Body of pancreas (tissue), 4 donors: Measurements from ENCODE around the gene PARM1.

ENCODE experiments used
- CTCF ChIP-seq, 7 experiments: fragments of 450-650 bp in 4 of 7; fragments of 200-600 bp in 3 of 7; sonication (generic) in 3 of 7; IDR thresholded peaks; one replicate each; pipeline ENCODE4 v1.5.1; 2016 to 2019; ENCODE audit warnings: antibody characterized with exemption in 7 of 7
- POLR2A ChIP-seq, 3 donors: fragments of 450-650 bp; IDR thresholded peaks; one replicate each; pipeline ENCODE4 v1.6.1; 2016; ENCODE audit warnings: antibody characterized with exemption in 3 of 3, mild to moderate bottlenecking in 2 of 3

- TF ChIP-seq CTCF (IDR thresholded peaks at IDR 0.05) (no peak), POLR2A (IDR thresholded peaks at IDR 0.05) (no peak)
Observed at GRCh38 chr4:75009138-75009537, 76.2 kb downstream of the PARM1 start.
